ENCODE measurements around the gene TGFB2.

Gene TGFB2

DNA sequence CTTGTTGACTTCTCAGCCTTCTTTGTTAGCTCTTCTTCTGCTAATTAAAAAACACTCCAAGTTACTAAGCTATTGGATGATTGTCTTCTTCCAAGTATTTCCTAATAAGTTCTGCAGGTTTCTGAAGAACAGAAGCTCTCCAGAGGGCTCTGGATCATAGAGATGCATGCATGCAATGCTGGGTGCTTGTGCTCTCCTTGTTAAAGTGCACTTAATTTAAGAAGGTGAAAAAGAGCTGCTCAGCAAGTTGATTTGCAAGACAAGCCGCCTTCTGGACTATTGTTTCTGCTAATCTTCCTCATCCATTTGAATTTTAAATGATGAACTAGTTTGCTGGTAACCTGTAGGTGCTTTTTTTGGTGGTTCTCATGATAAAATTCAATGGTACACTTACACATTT is 43.9 kb upstream of the TGFB2 start:
- Histone ChIP-seq H3K79me2 (ENCODE audit: insufficient read depth, low read length) (peaks cover 4% of the 10 kb centered on the region; the same call in 1 of the 2 replicates), H3K27me3 (ENCODE audit: insufficient read depth, low read length, poor library complexity) (no peaks in the 10 kb centered on the region), H3K36me3 (ENCODE audit: insufficient read depth, low read length) (peaks cover 3% of the 10 kb centered on the region; the same call in 1 of the 2 replicates), H3K9ac (ENCODE audit: low read depth, low read length) (no peak overlapping the region), H4K20me1 (ENCODE audit: insufficient read depth, low read length) (peaks cover 6% of the 10 kb centered on the region; the same call in 1 of the 2 replicates), H3K9me3 (ENCODE audit: insufficient read depth, low read length, severe bottlenecking) (no peaks in the 10 kb centered on the region), H3K27ac (ENCODE audit: low read length) (no peak overlapping the region), H3K4me3 (ENCODE audit: low read depth in 1 of 2, low read length in 2 of 2) (no peak overlapping the region), H3K4me2 (ENCODE audit: insufficient read depth, low read length) (no peak overlapping the region), H2AFZ (ENCODE audit: low read depth, low read length) (no peak overlapping the region), H3K4me1 (ENCODE audit: insufficient read depth, low read length) (no peaks in the 10 kb centered on the region)
- no peak for DNase-seq
- ATAC-seq (ENCODE audit: insufficient read depth, low read depth): no peak
- TF ChIP-seq EZH2 (IDR thresholded peaks at IDR 0.05; ENCODE audit: borderline replicate concordance, low read depth, low read length, severe bottlenecking): no peak
- TF ChIP-seq, protein P1, sequence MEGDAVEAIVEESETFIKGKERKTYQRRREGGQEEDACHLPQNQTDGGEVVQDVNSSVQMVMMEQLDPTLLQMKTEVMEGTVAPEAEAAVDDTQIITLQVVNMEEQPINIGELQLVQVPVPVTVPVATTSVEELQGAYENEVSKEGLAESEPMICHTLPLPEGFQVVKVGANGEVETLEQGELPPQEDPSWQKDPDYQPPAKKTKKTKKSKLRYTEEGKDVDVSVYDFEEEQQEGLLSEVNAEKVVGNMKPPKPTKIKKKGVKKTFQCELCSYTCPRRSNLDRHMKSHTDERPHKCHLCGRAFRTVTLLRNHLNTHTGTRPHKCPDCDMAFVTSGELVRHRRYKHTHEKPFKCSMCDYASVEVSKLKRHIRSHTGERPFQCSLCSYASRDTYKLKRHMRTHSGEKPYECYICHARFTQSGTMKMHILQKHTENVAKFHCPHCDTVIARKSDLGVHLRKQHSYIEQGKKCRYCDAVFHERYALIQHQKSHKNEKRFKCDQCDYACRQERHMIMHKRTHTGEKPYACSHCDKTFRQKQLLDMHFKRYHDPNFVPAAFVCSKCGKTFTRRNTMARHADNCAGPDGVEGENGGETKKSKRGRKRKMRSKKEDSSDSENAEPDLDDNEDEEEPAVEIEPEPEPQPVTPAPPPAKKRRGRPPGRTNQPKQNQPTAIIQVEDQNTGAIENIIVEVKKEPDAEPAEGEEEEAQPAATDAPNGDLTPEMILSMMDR (IDR thresholded peaks at IDR 0.05; ENCODE audit: borderline replicate concordance, extremely low read depth, low read length, poor library complexity, severe bottlenecking): no peak

DNA sequence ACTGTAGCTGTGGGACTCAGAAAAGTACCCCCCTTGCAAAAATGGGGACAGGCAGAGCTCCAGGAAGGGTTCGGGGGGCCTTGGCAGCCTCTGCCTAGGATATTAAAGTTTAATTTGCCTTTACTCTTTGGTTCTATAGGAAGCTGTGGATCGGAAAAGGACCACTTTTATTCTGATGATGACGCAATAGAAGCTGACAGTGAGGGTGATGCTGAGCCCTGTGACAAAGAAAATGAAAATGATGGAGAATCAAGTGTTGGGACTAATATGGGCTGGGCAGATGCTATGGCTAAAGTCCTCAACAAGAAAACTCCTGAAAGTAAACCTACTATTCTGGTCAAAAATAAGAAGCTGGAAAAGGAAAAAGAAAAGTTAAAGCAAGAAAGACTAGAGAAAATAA is 43.0 kb upstream of the TGFB2 start:
- Histone ChIP-seq H2AFZ (ENCODE audit: low read depth, low read length) (no peak overlapping the region), H3K4me3 (ENCODE audit: low read depth in 1 of 2, low read length in 2 of 2) (no peak overlapping the region), H3K79me2 (ENCODE audit: insufficient read depth, low read length) (peaks cover 4% of the 10 kb centered on the region; the same call in 1 of the 2 replicates), H3K4me2 (ENCODE audit: insufficient read depth, low read length) (no peak overlapping the region), H4K20me1 (ENCODE audit: insufficient read depth, low read length) (peaks cover 4% of the 10 kb centered on the region; the same call in 1 of the 2 replicates), H3K36me3 (ENCODE audit: insufficient read depth, low read length) (peaks cover 3% of the 10 kb centered on the region; the same call in 1 of the 2 replicates), H3K9me3 (ENCODE audit: insufficient read depth, low read length, severe bottlenecking) (no peaks in the 10 kb centered on the region), H3K27ac (ENCODE audit: low read length) (no peak overlapping the region), H3K9ac (ENCODE audit: low read depth, low read length) (no peak overlapping the region), H3K4me1 (ENCODE audit: insufficient read depth, low read length) (no peaks in the 10 kb centered on the region), H3K27me3 (ENCODE audit: insufficient read depth, low read length, poor library complexity) (no peaks in the 10 kb centered on the region)
- ATAC-seq (ENCODE audit: insufficient read depth, low read depth) (no peak), DNase-seq (no peak)
- TF ChIP-seq, protein P1 (IDR thresholded peaks at IDR 0.05; ENCODE audit: borderline replicate concordance, extremely low read depth, low read length, poor library complexity, severe bottlenecking): no peak
- no peak for TF ChIP-seq EZH2 (IDR thresholded peaks at IDR 0.05; ENCODE audit: borderline replicate concordance, low read depth, low read length, severe bottlenecking)

DNA sequence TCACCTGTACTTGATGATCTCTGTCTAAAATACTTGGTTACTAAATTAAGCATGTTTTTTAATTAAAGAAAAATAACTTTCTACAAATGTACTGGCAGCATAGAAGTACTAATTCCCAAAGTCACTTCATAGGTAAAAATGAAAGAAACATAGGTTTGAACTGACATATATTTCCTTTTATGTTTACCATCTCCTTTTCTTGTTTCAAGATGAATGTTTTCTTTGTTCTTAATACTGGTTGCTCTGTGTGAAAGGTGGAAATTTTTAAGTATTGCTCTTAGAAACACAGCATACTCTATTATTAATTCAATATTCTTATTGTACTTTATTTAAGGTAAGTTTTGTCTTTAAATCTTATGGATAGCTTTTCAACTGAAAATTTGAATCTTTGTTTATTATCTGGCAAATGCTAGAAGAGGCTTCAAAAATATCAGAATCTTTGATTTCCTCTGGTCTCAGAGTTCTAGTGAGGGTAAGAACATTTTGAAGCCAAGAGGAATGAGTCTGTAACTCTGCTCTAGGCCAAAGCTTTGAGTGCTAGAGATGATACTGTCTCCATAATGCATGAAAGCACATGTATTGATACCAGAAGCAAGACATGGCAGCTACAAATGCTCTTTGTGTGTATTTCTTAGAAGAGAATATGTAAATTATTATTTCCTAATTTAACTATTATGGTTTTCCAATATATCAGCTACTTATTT is 41.8 kb upstream of the TGFB2 start:
- no peak overlapping the region for H3K9ac ChIP-seq (ENCODE audit: low read depth, low read length)
- H3K27ac ChIP-seq (ENCODE audit: low read length): no peak overlapping the region
- H3K9me3 ChIP-seq (ENCODE audit: insufficient read depth, low read length, severe bottlenecking): no peaks in the 10 kb centered on the region
- no peak overlapping the region for H3K4me3 ChIP-seq (ENCODE audit: low read depth in 1 of 2, low read length in 2 of 2)
- peaks cover 4% of the 10 kb centered on the region; the same call in 1 of the 2 replicates for H3K79me2 ChIP-seq (ENCODE audit: insufficient read depth, low read length)
- H3K36me3 ChIP-seq (ENCODE audit: insufficient read depth, low read length): peaks cover 3% of the 10 kb centered on the region; the same call in 1 of the 2 replicates
- no peak overlapping the region for H3K4me2 ChIP-seq (ENCODE audit: insufficient read depth, low read length)
- no peak for DNase-seq
- no peak for ATAC-seq (ENCODE audit: insufficient read depth, low read depth)
- no peaks in the 10 kb centered on the region for H3K4me1 ChIP-seq (ENCODE audit: insufficient read depth, low read length)
- no peak overlapping the region for H2AFZ ChIP-seq (ENCODE audit: low read depth, low read length)
- H4K20me1 ChIP-seq (ENCODE audit: insufficient read depth, low read length): peaks cover 3% of the 10 kb centered on the region; the same call in 1 of the 2 replicates
- TF ChIP-seq, protein P1 (IDR thresholded peaks at IDR 0.05; ENCODE audit: borderline replicate concordance, extremely low read depth, low read length, poor library complexity, severe bottlenecking): no peak
- no peak for TF ChIP-seq EZH2 (IDR thresholded peaks at IDR 0.05; ENCODE audit: borderline replicate concordance, low read depth, low read length, severe bottlenecking)
- no peaks in the 10 kb centered on the region for H3K27me3 ChIP-seq (ENCODE audit: insufficient read depth, low read length, poor library complexity)

Data from DND-41 (cell line).